Psoas muscle (tissue), 8 donors: Measurements from ENCODE around the gene TRAK2. TPM values are rescaled to one million over a fixed set of nuclear protein-coding genes. Genes with fewer than 3 reads are reported as not detected.
"Not testable (repeated sequence)": the region's sequence is repeated elsewhere in the genome, so short reads cannot be mapped to it uniquely, and the experiment has no call there.

Experiments used
- ATAC-seq, 4 donors: fragments of 200-7000 bp; cut with Tn5 transposase; one replicate each; pipeline ENCODE4 v1.9.1; 2020; ENCODE audit warnings: moderate library complexity in 3 of 4, mild to moderate bottlenecking in 2 of 4
- DNase-seq, 2 donors: peaks; one replicate each; pipeline ENCODE4 v3.0.0-alpha.2; 2020
- H3K27ac ChIP-seq: fragments of 200-600 bp; one replicate; pipeline ENCODE4 v1.8.0; 2022
- H3K27me3 ChIP-seq, 3 donors: fragments of 200-600 bp in 1 of 3; one replicate each; pipeline versions ENCODE4 v1.6.1 to v1.8.0; 2013 to 2022; ENCODE audit warnings: low read length in 2 of 3, mild to moderate bottlenecking in 2 of 3, moderate library complexity in 1 of 3; ENCODE audit not compliant: insufficient read depth in 3 of 3
- H3K36me3 ChIP-seq, 2 donors: fragments of 200-600 bp in 1 of 2; one replicate each; pipeline versions ENCODE4 v1.6.1 to v1.8.0; 2013 to 2022; ENCODE audit warnings: low read depth in 1 of 2, mild to moderate bottlenecking in 1 of 2, moderate library complexity in 1 of 2; ENCODE audit not compliant: insufficient read depth in 1 of 2
- H3K4me1 ChIP-seq: fragments of 200-600 bp; one replicate; pipeline ENCODE4 v1.8.0; 2022
- H3K4me3 ChIP-seq: fragments of 200-600 bp; one replicate; pipeline ENCODE4 v1.8.0; 2022; ENCODE audit warnings: mild to moderate bottlenecking
- H3K9me3 ChIP-seq: fragments of 200-600 bp; one replicate; pipeline ENCODE4 v1.8.0; 2022
- CTCF ChIP-seq: fragments of 200-600 bp; IDR thresholded peaks from one replicate; pipeline ENCODE4 v1.8.0; 2022; ENCODE audit warnings: antibody characterized with exemption
- WGBS, 3 donors: extraction: QIAGEN DNeasy Blood & Tissue Kit; methylation state at CpG; one replicate each; pipeline versions ENCODE4 v1.1.6 to v1.1.7; 2013; 5-methylcytosine and 5-hydroxymethylcytosine counted together
- intact Hi-C, 2 donors: fragments of 100-400 bp; cut with DNase I; formaldehyde crosslinking; loops; one replicate each; pipeline versions ENCODE4 v1.11.0 to v1.14.2; 2022
- polyA plus RNA-seq, 3 donors: library from polyadenylated mRNA; stranded (reverse); fragments of 200-250 nt; gene quantifications; one replicate each; pipeline ENCODE4 v1.2.3, GENCODE V29; 2013
- total RNA-seq, 4 donors: library from RNA; stranded (reverse); fragmentation: NEBNext Ultra II Directional in 2 of 4; extraction: Animal tissue kit (Norgen Biotek cat#: 25700) in 2 of 4; gene quantifications; one replicate each; pipeline versions ENCODE4 v1.2.1 to v1.2.4, GENCODE V29; 2021 to 2023
- donor health status: healthy with polysubstance abuse.
- donor health status: DM: no; HTN: no; CAD: no; lungs with moderate emphysema.
- donor health status: Bipolar disorder and iron deficiency.
- donor health status: healthy.
- donor health status: DM: yes; HTN: yes; CAD: no.
- donor health status: DM: no; HTN: no; CAD: no.
- donor health status: DM: no; HTN: no; CAD: no.
- donor health status: DM: yes; HTN: yes; CAD: no.

TRAK2 gene
- total and polyA plus RNA-seq, 7 donors, result 9.8 to 53.0 (median 23.4) TPM

DNA sequence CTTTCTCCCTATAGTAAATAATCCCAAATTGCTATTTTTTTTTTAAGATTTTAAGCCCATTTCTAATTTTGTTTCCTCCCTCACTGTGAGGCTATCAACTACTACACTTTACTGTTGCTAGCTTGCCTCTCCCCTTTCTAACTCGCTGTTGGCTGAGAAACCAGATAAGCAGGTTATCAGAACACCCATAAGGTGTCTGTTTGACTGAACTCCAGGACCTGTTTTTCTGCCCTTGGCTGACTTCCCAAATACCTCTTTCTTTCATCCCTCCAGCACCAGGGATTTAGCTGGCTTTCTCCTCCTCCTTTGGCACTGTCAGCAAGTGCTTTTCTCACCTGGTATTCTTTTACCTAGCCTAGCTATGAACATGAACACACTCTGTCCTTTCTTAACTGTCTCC, 11.1 kb downstream of the TRAK2 start:
- no peak for ATAC-seq
- intact Hi-C loops, result no loop called here
- H3K4me1 ChIP-seq, result peaks cover 9% of the 10 kb centered on the region
- no peak overlapping the region for H3K27ac ChIP-seq
- TF ChIP-seq CTCF, result no peak
- no peak overlapping the region for H3K4me3 ChIP-seq
- H3K36me3 ChIP-seq, result no peaks in the 10 kb centered on the region
- H3K27me3 ChIP-seq, result no peaks in the 10 kb centered on the region
- 64 to 77% (median 70%) methylated on average over 1 of the region's 1 CpG for WGBS, 3 donors
- DNase-seq, result no peak
- H3K9me3 ChIP-seq, result no peaks in the 10 kb centered on the region

GRCh38 chr2:201439336-201439922, 11.8 kb downstream of the TRAK2 start:
- H3K36me3 ChIP-seq, H3K27ac ChIP-seq, H3K4me3 ChIP-seq, ATAC-seq, DNase-seq, H3K27me3 ChIP-seq, H3K4me1 ChIP-seq, intact Hi-C loops, H3K9me3 ChIP-seq: not testable (repeated sequence)
- WGBS, 3 donors, result 91 to 100% (median 97%) methylated on average over 1 of the region's 3 CpGs

DNA sequence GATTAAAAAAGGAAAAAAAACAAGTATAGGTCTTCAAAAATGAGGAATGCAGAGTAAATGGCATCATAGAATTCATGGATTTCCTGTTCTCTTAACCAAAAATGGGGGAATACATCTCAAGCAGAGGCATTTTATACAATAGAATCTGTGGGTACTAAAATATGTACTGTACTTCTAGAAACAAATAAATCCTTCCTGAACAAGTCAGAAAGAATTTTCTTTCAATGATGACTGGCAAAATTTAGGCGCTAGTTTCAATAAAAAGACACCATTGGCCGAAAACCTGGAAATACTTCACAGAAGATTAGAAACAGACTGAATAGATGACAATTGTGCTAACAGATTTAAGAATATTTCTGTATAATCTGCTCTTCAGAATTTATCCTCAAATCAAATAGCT, 15.1 kb downstream of the TRAK2 start:
- Histone ChIP-seq H3K4me1 (peaks cover 37% of the 10 kb centered on the region), H3K9me3 (no peaks in the 10 kb centered on the region), H3K36me3 (no peaks in the 10 kb centered on the region), H3K27me3 (no peaks in the 10 kb centered on the region), H3K27ac (no peak overlapping the region), H3K4me3 (no peak overlapping the region)
- intact Hi-C loops, result no loop called here
- WGBS, 3 donors, result 96 to 97% (median 97%) methylated on average over 2 of the region's 2 CpGs
- TF ChIP-seq CTCF, result no peak
- DNase-seq (no peak), ATAC-seq (no peak)

- no peaks in the 10 kb centered on the region for H3K36me3 ChIP-seq
- ATAC-seq (no peak), DNase-seq (no peak)
- TF ChIP-seq CTCF, result no peak
- H3K4me3 ChIP-seq, result peak overlapping the region; percentile 16
- 44 to 54% (median 52%) methylated on average over 11 of the region's 11 CpGs for WGBS, 3 donors
- H3K9me3 ChIP-seq, result peaks cover under 1% of the 10 kb centered on the region
- no peaks in the 10 kb centered on the region for H3K27me3 ChIP-seq
- intact Hi-C loops, result no loop called here
- peak overlapping the region; percentile 34 for H3K27ac ChIP-seq
- H3K4me1 ChIP-seq, result peaks cover 33% of the 10 kb centered on the region
These were observed 17.8 kb downstream of the TRAK2 start for GRCh38 chr2:201433394-201433995.

GRCh38 chr2:201432621-201433393, 18.5 kb downstream of the TRAK2 start:
- Histone ChIP-seq H3K36me3 (no peaks in the 10 kb centered on the region), H3K9me3 (peaks cover 5% of the 10 kb centered on the region), H3K27ac (peak overlapping the region; percentile 34), H3K4me3 (peak overlapping the region; percentile 16), H3K27me3 (no peaks in the 10 kb centered on the region), H3K4me1 (peaks cover 33% of the 10 kb centered on the region)
- intact Hi-C loops, result no loop called here
- TF ChIP-seq CTCF, result no peak
- DNase-seq (no peak), ATAC-seq (peak in 3 of 4 donors; percentile 42 to 55 (median 52))
- 34 to 42% (median 35%) methylated on average over 5 of the region's 5 CpGs for WGBS, 3 donors
